Fibroblast of skin of back (primary cell): ENCODE results near the gene HSF2.
"Not testable (repeated sequence)": the region's sequence is repeated elsewhere in the genome, so short reads cannot be mapped to it uniquely, and the experiment has no call there.

Source experiments
- DNase-seq: peaks from one replicate; pipeline ENCODE4 v3.0.0-alpha.2; 2013

Gene HSF2

GRCh38 chr6:122458087-122458486, 58.6 kb downstream of the HSF2 start:
- no peak for DNase-seq

GRCh38 chr6:122459240-122459639, 59.8 kb downstream of the HSF2 start:
- no peak for DNase-seq

GRCh38 chr6:122459865-122460416, 60.5 kb downstream of the HSF2 start:
- DNase-seq = not testable (repeated sequence)

- DNase-seq = no peak
Observed at GRCh38 chr6:122461885-122462284, 62.4 kb downstream of the HSF2 start.

GRCh38 chr6:122471107-122472021, 71.9 kb downstream of the HSF2 start, which contains the start of gene SERINC1:
TSS of gene SERINC1 (minus strand) at chr6:122471807. CDS start at chr6:122471737, 70 bp downstream.
- DNase-seq = peak; percentile 94

GRCh38 chr6:122472022-122472340, 72.5 kb downstream of the HSF2 start:
- DNase-seq = no peak

GRCh38 chr6:122476131-122476530, 76.7 kb downstream of the HSF2 start:
- DNase-seq = peak; percentile 32

- no peak for DNase-seq
Observed at GRCh38 chr6:122482750-122483080, 83.3 kb downstream of the HSF2 start.
